ENCODE data around the gene SMTNL2. TPM values are rescaled to one million over a fixed set of nuclear protein-coding genes. Genes with fewer than 3 reads are reported as not detected.
A peak's percentile ranks its signal among the peaks of the same experiment; 100 is the strongest.

SMTNL2 gene
- total RNA-seq, 4 donors from 2014 or later: 3.0 to 7.2 (median 4.7) TPM

DNA sequence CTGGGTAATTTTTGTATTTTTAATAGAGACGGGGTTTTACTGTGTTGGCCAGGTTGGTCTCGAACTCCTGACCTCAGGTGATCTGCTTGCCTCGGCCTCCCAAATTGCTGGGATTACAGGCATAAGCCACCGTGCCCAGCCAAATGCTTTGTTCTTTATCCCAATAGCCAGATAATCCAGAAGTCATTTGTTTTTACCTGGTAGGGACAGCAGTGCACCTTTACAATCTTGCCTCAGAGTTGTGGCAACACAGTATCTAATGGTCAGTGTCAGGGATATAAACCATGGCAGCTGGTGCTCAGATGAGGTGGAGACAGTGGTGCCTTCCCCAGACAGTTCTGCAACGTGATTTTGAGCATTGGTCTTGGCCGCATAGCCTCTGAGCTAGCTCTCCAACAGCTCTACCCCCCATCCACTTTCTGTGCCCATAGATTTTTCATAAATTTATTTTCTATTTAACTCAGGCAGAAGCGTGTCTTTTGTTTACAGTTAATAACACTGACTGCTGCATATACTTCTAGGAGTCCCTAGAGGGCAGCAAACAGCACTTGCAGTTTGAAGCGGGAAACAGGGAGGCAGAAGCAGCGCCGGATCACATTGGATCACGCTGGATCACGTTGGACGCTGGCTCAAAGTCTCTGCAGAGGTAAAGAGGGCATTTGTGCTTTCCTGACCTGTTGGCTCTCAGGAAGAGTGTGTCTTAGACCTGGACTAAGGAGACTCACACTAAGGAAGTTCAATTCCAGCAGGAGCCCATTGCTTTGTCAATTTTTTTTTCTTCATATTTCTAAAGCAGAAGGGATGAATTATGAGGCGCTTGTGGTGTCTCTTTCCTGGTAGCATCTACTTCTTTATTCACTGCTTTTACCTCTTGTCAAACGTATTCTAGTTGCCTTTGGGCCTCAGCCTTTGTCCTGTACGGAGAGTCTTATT, 18.9 kb upstream of the SMTNL2 start:
- WGBS: 29% methylated on average over 16 of the region's 16 CpGs
- TF ChIP-seq POLR2AphosphoS5 (IDR thresholded peaks at IDR 0.05) (peak in 1 of 2 donors; percentile 56), POLR2A (IDR thresholded peaks at IDR 0.05; ENCODE audit: low read depth) (no peak)
- TF ChIP-seq, protein P1, sequence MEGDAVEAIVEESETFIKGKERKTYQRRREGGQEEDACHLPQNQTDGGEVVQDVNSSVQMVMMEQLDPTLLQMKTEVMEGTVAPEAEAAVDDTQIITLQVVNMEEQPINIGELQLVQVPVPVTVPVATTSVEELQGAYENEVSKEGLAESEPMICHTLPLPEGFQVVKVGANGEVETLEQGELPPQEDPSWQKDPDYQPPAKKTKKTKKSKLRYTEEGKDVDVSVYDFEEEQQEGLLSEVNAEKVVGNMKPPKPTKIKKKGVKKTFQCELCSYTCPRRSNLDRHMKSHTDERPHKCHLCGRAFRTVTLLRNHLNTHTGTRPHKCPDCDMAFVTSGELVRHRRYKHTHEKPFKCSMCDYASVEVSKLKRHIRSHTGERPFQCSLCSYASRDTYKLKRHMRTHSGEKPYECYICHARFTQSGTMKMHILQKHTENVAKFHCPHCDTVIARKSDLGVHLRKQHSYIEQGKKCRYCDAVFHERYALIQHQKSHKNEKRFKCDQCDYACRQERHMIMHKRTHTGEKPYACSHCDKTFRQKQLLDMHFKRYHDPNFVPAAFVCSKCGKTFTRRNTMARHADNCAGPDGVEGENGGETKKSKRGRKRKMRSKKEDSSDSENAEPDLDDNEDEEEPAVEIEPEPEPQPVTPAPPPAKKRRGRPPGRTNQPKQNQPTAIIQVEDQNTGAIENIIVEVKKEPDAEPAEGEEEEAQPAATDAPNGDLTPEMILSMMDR (IDR thresholded peaks at IDR 0.05): peak; percentile 72 to 89 (median 84)
- no peak for DNase-seq (ENCODE audit: extremely low spot score)
- no peaks in the 10 kb centered on the region for H3K36me3 ChIP-seq
- H3K4me1 ChIP-seq: peaks cover 11 to 21% (median 16%) of the 10 kb centered on the region in 4 donors
- no peak overlapping the region for H3K4me3 ChIP-seq
- no peak overlapping the region for H3K27ac ChIP-seq (replicated peaks in 1 of 4)
- H3K27me3 ChIP-seq: no peaks in the 10 kb centered on the region
- H3K9me3 ChIP-seq: no peaks in the 10 kb centered on the region
- intact Hi-C loops (cut with DNase I): no loop called here

DNA sequence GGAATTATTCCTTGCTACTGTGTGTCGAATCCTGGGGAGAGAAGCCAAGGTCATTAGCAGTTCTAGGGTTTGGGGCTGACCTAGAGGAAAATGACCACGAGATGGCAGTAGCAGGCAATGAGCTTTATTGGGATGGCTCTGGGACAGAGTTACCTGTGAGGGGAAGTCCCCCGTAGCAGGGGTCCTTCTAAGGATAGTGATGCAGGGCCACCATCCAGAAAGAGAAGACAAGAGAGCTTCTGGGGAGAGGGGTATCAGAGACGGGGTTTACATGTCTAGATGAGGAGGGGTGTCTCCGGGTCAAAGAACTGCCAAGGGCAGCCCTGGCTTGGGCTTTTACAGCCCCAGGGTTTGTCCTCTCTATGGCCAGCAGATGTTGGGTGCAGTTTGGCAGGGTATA, 17.5 kb upstream of the SMTNL2 start:
- Histone ChIP-seq H3K36me3 (no peaks in the 10 kb centered on the region), H3K4me1 (peaks cover 11 to 21% (median 16%) of the 10 kb centered on the region in 4 donors), H3K27me3 (no peaks in the 10 kb centered on the region), H3K4me3 (no peak overlapping the region), H3K27ac (replicated peaks in 1 of 4) (no peak overlapping the region), H3K9me3 (no peaks in the 10 kb centered on the region)
- 25% methylated on average over 5 of the region's 5 CpGs for WGBS
- TF ChIP-seq, protein P1 (IDR thresholded peaks at IDR 0.05): peak; percentile 72 to 79 (median 78)
- no peak for TF ChIP-seq POLR2AphosphoS5 (IDR thresholded peaks at IDR 0.05)
- intact Hi-C loops (cut with DNase I): loop anchor here (1.0 kb wide), 1 partner anchor 59 kb away; no protein-coding TSS in a partner anchor
- no peak for DNase-seq (ENCODE audit: extremely low spot score)

DNA sequence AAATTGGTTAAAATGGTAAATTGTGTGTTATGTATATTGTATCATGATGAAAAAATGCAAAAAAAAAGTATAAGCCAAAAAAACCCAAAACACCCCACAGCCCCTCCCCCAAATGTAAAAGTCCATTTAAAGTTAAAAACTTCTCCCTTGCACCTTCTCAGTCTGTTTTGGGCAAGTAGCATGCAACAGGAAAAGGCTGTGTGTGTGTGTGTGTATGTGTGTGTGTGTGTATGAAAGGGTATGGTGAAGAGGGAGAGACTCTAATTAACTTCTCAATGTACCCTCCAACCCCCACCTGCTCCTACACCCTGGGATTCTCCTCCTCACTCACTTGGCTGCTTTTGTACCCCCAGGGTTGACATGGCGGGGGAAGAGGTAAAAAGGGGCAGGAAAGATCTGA, 14.7 kb upstream of the SMTNL2 start:
- WGBS: 94% methylated on average over 1 of the region's 1 CpG
- no peaks in the 10 kb centered on the region for H3K9me3 ChIP-seq
- H3K4me3 ChIP-seq: no peak overlapping the region
- TF ChIP-seq POLR2A (IDR thresholded peaks at IDR 0.05; ENCODE audit: low read depth): no peak
- no peak overlapping the region for H3K27ac ChIP-seq (replicated peaks in 1 of 4)
- no peaks in the 10 kb centered on the region for H3K27me3 ChIP-seq
- H3K36me3 ChIP-seq: no peaks in the 10 kb centered on the region
- intact Hi-C loops (cut with DNase I): no loop called here
- peaks cover 4 to 18% (median 16%) of the 10 kb centered on the region in 4 donors for H3K4me1 ChIP-seq
- DNase-seq (ENCODE audit: extremely low spot score): no peak

DNA sequence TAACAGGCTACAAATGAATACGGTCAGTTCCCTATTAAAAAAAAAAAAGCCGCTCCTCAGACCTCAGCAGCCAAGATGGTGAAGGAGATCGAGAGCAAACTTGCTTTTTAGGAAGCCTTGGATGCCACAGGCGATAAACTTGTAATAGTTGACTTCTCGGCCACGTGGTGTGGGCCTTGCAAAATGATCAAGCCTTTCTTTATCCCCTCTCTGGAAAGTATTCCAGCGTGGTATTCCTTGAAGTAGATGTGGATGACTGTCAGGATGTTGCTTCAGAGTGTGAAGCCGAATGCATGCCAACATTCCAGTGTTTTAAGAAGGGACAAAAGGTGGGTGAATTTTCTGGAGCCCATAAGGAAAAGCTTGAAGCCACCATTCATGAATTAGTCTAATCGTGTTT, 12.2 kb upstream of the SMTNL2 start:
- 71% methylated on average over 9 of the region's 9 CpGs for WGBS
- H3K4me1 ChIP-seq: no peaks in the 10 kb centered on the region
- intact Hi-C loops (cut with DNase I): no loop called here
- H3K9me3 ChIP-seq: no peaks in the 10 kb centered on the region
- H3K27me3 ChIP-seq: peaks cover 0 to 5% (median 0%) of the 10 kb centered on the region in 4 donors
- no peaks in the 10 kb centered on the region for H3K36me3 ChIP-seq
- H3K4me3 ChIP-seq: no peak overlapping the region
- no peak for TF ChIP-seq EP300 (IDR thresholded peaks at IDR 0.05)
- TF ChIP-seq POLR2AphosphoS5 (IDR thresholded peaks at IDR 0.05): no peak
- TF ChIP-seq, protein P1 (IDR thresholded peaks at IDR 0.05): no peak
- no peak for TF ChIP-seq POLR2A (IDR thresholded peaks at IDR 0.05; ENCODE audit: low read depth)
- H3K27ac ChIP-seq (replicated peaks in 1 of 4): no peak overlapping the region
- no peak for DNase-seq (ENCODE audit: extremely low spot score)

DNA sequence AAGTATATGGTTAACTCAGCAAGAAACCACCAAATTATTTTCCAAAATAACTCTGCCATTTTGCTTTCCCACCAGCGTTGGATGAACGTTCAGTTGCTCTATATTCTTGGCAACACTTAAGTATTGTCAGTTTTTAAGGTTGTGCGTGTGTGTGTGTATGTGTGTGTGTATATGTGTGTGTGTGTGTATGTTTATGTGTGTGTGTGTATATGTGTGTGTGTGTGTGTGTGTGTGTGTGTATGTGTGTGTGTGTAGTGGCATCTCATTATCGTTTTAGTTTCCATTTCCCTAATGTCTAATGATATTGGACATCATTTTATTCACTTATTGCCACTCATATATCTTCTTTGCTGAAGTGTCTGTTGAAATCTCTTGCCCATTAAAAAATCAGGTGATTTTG, 11.2 kb upstream of the SMTNL2 start:
- whole genome bisulfite sequencing: 62% methylated on average over 4 of the region's 4 CpGs

More for the DNA sequence above, 11.2 kb upstream of the SMTNL2 start:
- Histone ChIP-seq H3K9me3 (no peaks in the 10 kb centered on the region), H3K27ac (replicated peaks in 1 of 4) (no peak overlapping the region), H3K36me3 (no peaks in the 10 kb centered on the region), H3K4me3 (no peak overlapping the region), H3K4me1 (no peaks in the 10 kb centered on the region), H3K27me3 (peaks cover 0 to 5% (median 0%) of the 10 kb centered on the region in 4 donors)
- intact Hi-C loops (cut with DNase I): no loop called here
- TF ChIP-seq POLR2AphosphoS5 (IDR thresholded peaks at IDR 0.05) (no peak), EP300 (IDR thresholded peaks at IDR 0.05) (no peak), POLR2A (IDR thresholded peaks at IDR 0.05; ENCODE audit: low read depth) (no peak)
- TF ChIP-seq, protein P1 (IDR thresholded peaks at IDR 0.05): no peak
- no peak for DNase-seq (ENCODE audit: extremely low spot score)
